NCI-H510A treated with DMSO at 0.1 percent for 48 hours (cell line): Measurements from ENCODE around the gene E2F8.

Experiments used
- DNase-seq: peaks from one replicate; lab custom pipeline; 2025; lab: John Stamatoyannopoulos, UW

Gene E2F8

DNA sequence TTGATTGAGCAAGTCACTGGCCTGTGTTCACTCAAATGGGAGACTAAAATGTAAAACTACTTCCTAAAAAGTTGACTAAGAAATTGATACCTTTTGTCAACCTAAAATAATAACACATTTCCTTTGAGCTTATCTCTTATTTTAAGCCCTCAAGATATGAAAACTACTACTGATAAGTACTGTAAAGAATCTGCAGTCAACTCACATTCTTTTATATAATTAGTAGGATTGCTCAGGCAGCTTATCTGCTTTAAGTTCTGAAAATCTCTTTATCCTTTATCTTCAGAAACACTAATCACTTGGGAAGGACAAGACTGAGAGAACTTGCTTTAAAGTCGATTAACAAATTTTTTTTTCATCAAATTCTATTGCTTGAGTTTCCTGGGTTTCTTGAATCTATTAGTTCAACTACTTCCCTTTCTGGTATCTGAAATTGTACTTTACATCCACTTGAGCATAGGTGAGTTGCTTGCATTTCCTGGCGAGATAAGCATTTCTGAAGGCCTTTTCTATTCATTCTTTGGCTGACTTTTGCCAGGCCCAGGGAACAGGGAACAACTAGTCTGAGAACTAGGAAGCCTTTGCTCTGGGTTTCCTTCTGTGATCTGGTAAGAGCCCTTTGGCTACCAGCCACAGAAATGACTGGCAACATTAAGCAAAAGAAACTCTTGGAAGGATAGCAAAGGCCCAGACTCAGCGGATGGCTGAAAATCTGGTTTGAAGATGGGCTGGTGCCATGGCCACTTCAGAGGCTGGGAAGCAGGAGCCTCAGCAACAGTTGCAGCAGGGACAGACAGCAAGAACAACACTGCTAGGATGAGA, 19.6 kb downstream of the E2F8 start:
- DNase-seq: no peak

DNA sequence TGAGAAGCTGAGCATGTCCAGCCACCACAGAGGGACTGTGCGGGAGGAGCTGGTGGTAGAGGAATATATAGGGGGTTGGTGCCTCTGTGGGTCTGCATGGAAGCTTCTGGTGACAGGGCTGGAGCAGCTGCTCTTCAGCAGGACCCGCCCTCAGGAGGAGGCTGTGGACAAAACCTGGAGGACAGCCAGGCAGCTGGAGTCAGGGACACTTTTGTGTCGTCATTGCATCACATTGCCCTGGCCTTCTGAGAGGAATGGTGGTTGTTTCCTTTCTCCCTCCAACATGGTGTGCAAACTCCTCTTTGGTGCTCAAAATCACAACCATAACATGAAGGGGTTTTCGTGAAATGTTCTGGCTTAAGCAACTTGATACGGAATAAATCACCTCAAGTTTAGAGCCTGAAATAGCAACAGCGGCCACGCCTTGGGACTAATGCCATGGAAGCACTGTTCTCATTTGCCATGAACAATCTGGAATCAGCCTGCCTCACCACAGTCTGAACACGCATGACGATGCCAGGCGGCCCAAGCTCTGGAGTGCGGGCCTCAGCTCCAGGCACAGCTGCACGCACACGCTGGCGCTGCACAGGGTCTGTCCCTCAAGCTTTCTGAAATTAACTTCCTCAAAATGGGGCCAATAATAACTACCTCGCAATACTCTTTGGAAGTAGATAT, 21.8 kb downstream of the E2F8 start:
- DNase-seq: no peak

DNA sequence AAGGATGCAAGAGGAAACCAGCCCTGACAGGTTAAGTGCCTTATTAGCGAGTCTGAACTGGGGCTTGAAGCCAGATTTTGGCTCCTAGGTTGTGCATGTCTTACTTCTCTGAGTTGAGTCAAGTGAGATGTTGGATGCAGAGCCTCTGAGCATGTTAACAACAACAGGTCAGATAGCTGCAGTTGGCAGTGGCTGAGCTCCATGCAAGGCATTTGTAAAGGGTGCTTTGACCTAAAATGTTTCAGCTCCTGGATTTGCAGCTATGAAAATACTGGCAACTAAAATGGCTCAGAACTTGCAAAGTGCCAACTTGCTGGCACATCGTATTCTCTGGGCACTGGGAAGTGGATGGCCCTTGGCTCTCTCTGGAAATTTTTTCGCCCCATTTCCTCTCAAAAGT, 22.5 kb downstream of the E2F8 start:
- DNase-seq: no peak

DNA sequence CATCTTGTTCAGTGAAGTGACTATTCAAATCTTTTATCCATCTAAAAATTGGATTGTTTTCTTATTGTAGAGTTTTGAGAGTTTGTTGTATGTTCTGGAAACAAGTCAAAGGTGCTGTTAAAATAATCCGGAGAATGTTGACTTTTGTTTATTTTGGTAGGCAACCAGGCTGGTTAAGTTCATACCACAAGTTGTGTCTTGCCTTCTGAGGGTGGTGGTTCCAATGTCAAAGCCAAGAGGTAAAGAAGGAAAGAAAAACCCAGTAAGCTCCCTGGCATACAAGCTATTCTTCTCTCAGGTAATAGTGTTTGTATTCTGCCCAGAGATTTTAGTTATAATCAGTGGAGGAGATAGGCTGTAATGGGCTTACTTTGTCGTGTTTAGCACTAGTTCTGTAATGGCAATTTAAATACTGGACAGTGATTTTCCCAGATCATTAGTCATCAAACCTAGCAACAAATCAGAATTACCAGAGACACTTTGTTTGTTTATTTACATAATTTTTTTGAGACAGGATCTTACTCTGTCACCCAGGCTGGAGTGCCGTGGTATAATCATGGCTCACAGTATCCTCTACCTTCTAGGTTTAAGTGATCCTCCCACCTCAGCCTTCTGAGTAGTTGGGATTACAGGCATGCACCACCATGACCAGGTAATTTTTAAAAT, 23.9 kb downstream of the E2F8 start:
- DNase-seq: no peak

DNA sequence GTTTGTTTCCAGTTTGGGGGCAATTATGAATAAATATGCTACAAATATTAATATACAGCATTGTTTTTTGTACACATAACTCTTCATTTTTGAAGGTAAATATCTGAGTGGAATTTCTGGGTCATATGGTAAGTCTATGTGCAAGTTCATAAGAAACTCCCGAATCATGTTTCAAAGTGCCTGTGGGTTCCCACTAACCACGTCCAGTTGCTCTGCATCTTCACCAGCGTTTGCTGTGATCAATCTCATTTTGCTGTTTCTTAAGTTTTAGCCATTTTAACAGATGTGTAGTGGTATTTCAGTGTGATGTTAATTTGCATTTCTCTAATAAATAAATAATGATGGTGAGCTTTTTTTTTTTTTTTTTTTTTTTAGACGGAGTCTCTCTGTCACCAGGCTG, 24.7 kb downstream of the E2F8 start:
- DNase-seq: no peak

DNA sequence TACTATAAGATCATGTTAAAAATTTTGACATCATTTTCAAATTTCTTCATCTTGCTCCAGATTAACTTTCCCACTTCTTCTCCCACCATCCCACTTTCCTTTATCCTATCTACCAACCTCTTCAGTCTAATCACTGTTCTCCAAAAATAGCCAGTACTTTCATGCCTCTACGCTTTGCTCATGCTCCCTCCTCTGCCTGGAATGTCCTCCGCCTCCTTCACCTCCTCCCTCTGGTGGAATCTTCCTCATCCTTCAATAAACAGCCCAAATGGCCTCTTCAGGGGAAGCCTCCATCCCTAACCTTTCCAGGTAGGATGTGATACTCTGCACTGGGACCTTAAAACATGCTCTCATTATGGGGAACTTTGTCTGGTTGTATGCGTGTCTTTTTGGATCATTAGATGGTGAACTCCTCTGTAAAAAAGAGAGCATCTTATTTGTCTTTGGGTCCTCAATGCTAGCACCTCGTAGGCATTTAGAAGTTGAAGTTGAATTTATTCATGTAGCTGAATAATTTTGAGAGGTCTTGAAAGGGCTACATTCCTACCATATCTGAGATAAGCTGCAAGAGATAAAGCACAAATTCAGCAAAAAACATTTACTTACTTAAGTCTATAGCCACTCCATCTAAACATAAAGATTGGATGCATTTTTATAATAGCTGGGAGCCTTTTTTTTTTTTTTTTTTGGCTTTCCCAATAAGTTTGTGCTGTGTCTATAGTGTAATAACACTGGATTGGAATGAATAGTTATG, 31.0 kb downstream of the E2F8 start:
- DNase-seq: no peak

DNA sequence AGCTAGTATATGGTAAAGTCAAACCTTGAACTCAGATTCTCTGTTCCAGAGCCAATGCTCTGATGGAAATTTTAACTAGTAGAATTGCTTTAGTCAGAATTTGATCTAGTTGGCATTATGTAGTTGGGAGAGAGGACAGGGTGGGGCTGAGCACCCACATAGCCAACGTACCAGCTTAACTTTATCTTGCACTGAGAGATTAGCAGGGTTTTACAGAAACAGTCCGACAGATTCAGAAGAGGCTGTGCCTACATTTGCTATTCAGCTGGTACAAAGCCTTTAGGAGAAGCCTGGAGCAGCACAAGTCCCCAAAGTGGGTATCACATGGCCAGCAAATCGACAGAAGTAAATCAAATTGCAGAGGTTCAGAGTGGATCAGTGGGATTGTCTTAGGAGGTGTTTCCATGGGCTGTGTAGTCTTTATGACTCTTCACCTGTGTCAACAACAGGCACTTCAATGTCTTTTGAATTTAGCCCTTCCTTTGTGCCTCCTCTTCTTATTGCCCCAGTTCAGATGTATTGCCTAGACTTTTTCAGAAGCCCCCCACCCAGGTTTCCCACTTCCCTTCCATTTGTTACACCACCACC, 31.7 kb downstream of the E2F8 start:
- no peak for DNase-seq

DNA sequence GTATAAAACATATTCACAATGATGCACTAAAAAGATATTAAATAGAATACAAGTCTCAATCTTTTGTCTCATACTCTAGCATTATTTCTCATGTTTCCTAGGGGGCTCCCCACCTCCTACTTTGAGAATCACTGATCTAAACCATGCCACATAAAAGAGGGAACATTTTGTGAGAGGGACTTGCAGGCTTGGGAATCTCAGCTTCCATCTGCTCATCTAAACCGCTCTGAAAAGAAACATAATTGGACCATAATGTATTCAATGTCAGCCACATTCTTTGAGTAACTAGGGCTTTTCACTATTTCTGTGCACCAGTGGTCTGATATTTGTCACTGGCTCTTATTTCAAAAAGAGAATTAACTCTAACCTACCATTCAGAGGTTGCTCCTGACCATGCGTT, 32.6 kb downstream of the E2F8 start:
- DNase-seq: no peak

DNA sequence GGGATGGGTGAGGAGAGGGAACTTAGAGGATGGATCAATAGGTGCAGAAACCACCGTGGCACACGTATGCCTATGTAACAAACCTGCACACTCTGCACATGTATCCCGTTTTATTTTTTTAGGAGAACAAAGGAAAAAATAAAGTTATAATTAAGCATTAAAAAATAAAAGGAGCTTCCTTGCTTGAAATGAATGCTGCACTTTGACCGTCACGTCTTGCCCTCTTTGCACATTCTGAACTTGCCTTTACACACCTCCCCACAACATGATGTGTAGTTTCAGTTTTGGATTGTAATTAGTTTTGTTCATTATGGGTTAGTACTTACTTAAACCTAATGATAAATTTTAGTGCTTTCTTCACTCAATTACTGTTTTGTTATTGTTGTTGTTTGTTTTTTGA, 35.9 kb downstream of the E2F8 start:
- no peak for DNase-seq

DNA sequence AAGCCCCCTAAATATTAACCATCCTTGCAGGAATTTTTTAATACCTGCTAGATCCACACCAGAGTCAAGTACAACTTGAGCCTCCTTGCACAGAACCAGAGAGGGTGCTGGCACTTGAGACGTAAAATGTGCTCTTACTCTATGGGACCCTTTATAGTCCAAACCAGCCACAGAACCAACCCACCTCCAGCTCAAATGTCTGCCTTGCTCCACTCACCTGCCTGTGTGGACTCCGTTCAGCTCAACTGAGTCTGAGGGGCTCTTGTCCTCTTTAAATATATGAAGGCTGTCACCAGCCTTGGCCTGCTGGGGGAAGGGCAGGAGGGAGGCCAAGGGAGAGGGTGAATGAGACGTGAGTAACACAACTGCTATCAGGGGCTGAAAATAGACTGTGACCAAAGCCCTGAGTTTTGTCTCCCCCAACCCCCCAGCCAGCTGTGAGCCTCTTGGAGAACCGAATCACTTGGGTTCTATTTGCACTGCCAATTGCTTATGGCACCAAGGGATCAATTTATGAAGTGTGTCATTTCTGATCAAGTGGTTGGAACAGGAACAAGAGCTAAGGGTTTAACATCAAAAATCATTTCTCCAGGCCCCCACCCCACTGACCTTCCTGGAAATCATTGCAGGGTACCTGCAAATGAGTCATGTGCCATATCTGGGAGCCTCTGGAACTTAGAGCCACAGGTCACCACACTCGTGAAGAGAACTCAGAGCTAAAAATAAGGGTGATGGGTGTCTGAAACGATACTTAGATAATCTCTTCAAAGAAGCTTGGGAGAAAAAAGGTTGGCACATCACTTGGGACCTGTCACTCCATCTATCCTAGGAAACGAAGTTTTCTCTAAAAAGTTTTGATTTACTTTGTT, 38.8 kb downstream of the E2F8 start, which contains the start of gene CSRP3:
Gene CSRP3, minus strand, starts transcription at position 247 of the 869 bp plus-strand sequence. CDS start 9,535 bp downstream, outside the sequence.
- no peak for DNase-seq

DNA sequence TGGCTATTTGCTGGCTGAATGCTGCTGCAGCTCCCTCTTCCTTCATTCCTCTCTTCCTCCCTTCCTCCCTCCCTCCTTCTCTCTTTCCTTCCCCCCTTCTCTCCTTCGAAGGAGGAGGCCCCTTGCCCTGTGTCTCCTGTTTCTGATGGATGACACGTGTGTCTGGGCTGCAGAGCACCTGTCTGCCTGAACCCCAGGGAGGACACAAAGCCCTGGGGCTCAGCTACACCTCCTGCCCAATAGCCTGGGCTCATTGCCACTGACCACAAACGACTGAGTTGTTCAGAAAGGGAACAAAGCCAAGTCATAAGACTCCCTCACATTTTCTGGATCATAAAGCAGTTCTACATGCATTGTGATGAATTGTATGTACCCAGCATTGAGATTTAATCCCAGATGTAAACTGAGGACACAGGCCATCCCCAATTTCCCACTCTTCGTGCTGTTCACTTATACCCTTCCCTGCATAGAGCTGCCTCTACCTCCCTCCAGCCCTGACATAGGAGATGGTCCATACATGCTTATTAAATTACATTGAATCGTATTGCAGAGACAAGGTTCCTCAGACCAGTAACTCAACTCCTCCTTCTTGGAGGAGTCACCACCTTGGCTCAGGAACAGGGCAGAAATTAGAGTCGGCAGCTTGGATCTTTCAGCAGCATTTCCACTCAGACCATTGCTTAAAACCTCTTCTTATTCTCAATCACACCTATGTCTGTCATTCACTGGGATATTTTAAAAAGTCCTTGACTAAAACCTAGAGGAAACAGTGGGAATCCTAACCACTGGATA, 40.1 kb downstream of the E2F8 start:
- no peak for DNase-seq

DNA sequence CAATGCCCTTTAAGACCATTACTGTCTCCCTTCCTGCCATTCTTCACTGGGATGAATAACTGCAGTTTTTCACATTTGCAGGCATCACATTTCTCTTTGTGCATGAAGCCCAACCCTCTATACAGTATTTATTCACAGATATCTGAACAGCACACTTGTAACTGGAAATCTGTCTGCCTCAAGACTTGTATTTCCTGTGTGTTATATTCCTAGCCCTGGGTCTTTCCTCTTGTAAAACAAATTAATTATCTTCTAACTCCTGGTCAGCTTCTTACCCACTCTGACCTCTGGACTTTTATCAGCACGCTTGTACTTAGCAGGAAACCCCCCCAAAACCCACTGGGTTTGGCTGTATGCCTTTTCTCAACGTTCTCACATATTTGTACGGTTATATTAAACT, 41.0 kb downstream of the E2F8 start:
- no peak for DNase-seq

DNA sequence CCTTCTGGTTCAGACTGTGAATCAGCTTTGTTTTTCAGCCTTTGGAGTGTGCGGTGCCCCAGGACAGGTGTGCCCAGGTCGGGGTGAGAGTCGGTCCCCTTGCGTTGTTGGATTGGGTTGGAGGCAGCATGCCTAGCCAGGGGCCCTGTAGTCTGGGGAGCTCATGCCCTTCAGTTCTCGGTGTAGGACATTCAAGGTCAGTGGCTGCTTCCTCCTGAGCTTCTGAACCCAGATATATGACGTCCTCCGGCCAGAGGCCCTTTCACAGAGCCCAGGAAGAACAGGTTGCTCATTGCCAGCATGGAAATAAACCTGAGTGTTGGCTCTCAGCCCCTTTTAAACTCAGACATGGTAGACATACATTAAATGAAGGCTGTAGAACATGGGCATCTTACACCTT, 41.7 kb downstream of the E2F8 start:
- no peak for DNase-seq

DNA sequence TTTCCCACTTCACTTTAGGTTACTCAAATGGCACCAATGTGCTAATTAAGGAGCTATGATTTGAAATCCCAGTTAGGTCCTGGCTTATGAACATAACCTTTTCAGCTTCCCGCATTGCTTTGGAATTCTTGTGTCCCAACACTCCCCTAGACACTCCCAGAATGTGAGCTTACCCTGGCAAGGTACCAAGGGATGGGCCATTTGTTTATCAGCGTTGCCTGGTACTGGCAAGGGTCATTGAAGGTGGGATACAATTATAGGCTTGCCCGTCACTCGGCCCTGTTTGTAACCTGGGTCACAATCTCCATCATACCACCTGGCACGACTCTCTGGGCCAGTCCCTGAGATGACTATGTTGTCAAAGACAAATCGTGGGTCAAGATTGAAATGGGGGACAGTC, 44.3 kb downstream of the E2F8 start:
- DNase-seq: no peak

DNA sequence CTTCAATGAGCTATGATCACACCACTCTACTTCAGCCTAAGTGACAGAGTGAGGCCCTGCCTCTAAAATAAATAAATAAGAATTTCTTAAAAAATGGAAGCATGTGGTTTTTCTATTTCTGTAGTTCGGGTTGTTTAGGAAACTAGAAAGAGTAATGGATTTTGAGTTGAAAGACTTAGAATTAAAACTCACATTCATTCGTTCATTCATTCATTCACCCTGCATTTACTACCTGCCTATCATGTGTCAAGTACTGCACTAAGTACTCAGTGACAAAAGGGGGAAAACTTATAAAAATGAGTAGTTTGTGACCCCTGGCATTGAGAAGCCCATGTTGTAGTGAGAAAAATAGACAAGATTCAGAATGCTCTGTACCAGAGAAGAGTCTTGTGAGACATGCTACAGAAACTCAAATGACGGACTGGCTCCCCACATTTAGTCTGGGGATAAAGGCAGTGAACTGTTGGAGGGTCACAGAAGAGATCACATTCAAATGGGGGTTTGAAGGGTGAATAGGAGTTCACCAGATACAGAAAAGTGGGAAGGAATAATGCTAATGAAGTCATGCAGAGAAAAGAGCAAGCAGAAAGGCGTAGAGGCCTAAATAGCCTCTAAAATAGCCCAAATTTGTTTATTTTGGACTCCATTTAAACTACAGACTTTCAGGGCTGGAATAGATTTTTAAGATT, 46.0 kb downstream of the E2F8 start:
- DNase-seq: no peak

DNA sequence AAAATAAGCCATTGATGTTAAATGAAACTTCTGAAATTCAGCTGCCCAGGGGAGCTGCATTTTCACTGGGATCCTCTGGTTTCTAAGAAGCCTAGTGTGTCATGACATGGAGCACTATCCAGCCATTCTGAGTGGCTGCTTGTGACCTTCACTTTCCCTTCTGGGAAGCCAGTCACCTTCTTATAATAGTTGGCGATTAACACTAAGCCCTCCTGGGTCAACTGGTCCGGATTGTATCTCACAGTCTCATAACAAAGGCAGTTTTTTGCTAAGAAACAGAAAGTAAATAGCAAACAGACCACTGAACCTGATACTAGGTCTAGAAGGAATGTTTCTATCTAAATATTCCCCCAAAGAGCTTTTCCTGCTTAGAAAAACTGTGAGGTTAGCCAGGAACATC, 46.8 kb downstream of the E2F8 start:
- DNase-seq: no peak

DNA sequence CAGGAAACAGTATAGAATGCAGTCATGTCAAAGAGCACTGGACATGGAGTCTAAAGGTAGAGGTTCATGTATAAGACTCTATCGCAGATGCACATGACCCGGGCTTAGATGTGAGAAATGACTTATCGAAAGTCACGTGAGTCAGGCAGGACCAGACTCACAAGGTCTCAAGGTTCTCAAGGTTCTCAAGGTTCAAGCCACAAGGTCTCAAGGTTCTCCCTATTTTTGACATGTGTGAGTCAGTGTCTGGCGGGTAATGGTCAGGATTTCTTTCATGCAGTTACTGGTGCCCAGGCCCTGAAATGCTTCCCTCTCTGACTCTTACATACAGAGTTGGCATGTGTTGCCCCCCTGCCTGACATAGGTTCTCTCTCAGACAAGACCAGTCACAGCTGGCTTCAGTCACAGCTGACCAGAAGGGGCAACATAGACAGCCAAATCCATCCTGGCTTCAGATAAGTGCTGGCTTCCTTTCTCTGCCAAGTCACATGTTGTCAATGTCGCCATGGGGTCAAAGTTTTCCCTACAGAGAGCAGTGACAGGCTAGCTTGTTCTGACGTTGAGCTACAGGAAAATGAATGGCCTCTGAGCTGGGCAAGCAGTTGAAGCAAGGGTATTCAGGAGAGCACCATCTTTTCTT, 49.1 kb downstream of the E2F8 start:
- DNase-seq: no peak

DNA sequence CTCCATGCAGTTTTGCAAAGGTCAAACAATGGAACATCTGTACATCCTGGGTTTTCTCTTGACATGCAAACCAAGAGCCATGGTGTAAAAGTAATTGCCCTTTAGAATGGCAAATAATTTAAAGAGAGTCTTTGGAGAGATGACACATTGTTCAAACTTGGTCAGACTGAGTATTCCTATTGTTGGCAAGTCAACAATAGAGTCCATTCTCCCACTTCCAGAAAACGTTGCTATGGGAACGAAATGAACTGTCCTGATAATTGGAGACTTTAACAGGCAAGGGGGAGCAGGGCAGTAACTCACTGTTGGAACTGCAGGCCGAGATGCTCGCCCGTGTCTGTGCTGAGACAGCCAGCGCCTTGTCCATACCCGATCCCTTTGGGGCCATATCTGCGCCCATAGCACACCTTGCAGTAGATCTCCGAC, 52.9 kb downstream of the E2F8 start:
- DNase-seq: no peak
